ENCODE data around the gene KCNN4.
"Not testable (repeated sequence)": the region's sequence is repeated elsewhere in the genome, so short reads cannot be mapped to it uniquely, and the experiment has no call there.

Gene KCNN4

DNA sequence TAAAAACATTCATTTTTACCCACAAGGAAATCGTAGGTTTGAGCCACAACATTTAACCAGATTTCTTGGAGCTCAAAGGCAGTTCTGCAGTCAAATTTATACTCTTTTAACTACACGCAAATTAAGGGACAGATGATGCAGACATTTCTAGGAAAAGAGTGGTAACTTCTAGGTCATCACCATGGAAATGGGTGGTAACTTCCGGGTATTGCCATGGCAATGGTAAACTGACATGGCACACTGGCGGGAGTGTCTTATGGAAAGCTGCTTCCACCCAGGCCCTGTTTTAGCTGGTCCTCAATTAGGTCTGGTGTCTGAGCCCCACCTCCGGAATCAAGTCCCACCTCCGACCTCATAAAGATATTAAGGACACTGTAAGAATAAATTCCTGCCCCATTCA, 31.9 kb upstream of the KCNN4 start:
- no peaks in the 10 kb centered on the region for H3K9me3 ChIP-seq (ENCODE audit: control insufficient read depth, insufficient read depth, low read length)
- no CpG with 5 or more reads among the region's 6 CpGs for WGBS (ENCODE audit: insufficient coverage, insufficient read length)
- H3K36me3 ChIP-seq (ENCODE audit: control insufficient read depth, insufficient read depth, low read length): no peaks in the 10 kb centered on the region
- no peak overlapping the region for H3K4me3 ChIP-seq (ENCODE audit: low read length)
- no peaks in the 10 kb centered on the region for H3K27me3 ChIP-seq (ENCODE audit: control insufficient read depth, insufficient read depth, low read length)
- no peak overlapping the region for H3K27ac ChIP-seq (ENCODE audit: low read length)
- DNase-seq (ENCODE audit: low read depth, low spot score): no peak
- no peaks in the 10 kb centered on the region for H3K4me1 ChIP-seq (ENCODE audit: control insufficient read depth, insufficient read depth, low read length)

DNA sequence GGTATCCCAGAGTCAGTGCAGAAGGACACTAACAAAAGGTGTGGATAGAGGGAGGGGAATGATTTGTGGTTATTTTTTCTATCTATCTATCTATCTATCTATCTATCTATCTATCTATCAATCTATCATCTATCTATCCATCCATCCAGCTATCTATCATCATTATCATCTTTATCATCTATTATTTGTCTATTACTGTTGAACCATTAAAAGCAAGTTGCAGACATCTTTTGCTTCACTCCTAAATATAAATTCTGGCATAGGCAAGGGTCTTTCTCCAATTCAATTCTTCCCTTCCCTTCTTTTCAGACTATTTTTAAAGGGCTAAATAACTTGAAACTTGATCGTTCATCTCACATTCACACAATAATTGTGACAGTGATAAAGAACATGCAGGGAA, 31.5 kb upstream of the KCNN4 start:
- no peak for DNase-seq (ENCODE audit: low read depth, low spot score)
- no peaks in the 10 kb centered on the region for H3K4me1 ChIP-seq (ENCODE audit: control insufficient read depth, insufficient read depth, low read length)
- H3K27me3 ChIP-seq (ENCODE audit: control insufficient read depth, insufficient read depth, low read length): no peaks in the 10 kb centered on the region
- WGBS (ENCODE audit: insufficient coverage, insufficient read length): no CpG with 5 or more reads among the region's 1 CpG
- no peaks in the 10 kb centered on the region for H3K9me3 ChIP-seq (ENCODE audit: control insufficient read depth, insufficient read depth, low read length)
- no peak overlapping the region for H3K27ac ChIP-seq (ENCODE audit: low read length)
- no peak overlapping the region for H3K4me3 ChIP-seq (ENCODE audit: low read length)
- H3K36me3 ChIP-seq (ENCODE audit: control insufficient read depth, insufficient read depth, low read length): no peaks in the 10 kb centered on the region

DNA sequence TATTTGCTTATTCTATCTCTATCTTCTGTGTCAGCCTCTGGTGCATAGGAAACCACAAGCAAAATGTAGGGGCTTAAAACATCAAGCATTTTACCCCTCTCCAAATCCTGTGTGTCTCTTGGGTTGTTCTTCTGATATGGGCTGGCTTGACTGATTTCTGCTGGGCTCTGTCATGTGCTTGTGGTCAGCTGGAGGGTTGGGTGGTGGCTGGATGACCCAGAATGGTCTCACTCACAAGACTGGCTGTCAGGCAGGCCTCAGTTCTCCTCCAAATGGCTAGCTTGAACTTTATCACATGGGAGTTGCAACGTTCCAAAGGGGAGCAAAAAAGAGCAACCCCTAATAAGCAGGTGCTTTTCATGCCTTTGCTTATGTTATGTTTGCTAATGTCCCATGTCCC, 31.1 kb upstream of the KCNN4 start:
- Histone ChIP-seq H3K27ac (ENCODE audit: low read length) (no peak overlapping the region), H3K36me3 (ENCODE audit: control insufficient read depth, insufficient read depth, low read length) (no peaks in the 10 kb centered on the region), H3K9me3 (ENCODE audit: control insufficient read depth, insufficient read depth, low read length) (no peaks in the 10 kb centered on the region), H3K27me3 (ENCODE audit: control insufficient read depth, insufficient read depth, low read length) (no peaks in the 10 kb centered on the region), H3K4me3 (ENCODE audit: low read length) (no peak overlapping the region), H3K4me1 (ENCODE audit: control insufficient read depth, insufficient read depth, low read length) (no peaks in the 10 kb centered on the region)
- no CpG with 5 or more reads among the region's 1 CpG for WGBS (ENCODE audit: insufficient coverage, insufficient read length)
- no peak for DNase-seq (ENCODE audit: low read depth, low spot score)

DNA sequence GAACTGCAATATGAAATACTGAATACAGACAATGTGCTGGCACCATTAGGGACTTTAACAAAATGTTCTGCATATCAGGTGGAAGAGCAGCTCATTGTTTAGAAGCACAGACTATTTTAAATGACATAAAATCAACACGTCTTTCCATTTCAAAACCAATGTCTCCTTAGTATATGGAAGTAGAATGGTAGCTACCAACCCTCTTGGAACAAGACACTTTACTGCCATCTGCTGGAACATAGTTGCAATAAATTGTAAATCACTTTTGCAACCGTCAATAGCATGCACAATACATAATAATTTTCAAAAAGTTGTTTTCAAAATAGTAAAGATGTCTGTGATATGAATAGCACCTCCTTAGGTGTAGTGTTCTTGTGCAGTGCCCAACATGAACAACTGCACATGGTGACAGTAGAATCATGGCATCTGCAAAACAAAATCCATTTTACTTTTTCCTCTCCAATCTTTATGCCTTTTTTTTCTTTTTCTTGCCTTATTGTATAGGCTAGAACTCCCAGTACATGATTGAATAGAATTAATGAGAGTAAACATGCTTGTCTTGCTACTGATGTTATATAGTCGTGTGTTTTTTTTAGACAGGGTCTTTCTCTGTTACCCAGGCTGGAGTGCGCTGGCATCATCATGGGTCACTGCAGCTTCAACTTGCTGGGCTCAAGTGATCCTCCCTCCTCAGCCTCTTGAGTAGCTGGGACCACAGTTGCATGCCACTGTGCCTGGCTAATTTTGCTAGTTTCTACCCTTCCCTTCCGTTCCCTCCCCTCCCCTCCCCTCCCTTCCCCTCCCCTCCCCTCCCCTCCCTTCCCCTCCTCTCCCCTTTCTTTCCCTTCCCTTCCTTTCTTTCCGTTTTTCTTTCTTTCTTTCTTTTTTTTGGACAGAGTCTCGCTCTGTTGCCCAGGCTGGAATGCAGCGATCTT, 29.3 kb upstream of the KCNN4 start:
- H3K27me3 ChIP-seq (ENCODE audit: control insufficient read depth, insufficient read depth, low read length): no peaks in the 10 kb centered on the region
- H3K4me3 ChIP-seq (ENCODE audit: low read length): no peak overlapping the region
- DNase-seq (ENCODE audit: low read depth, low spot score): no peak
- H3K9me3 ChIP-seq (ENCODE audit: control insufficient read depth, insufficient read depth, low read length): no peaks in the 10 kb centered on the region
- H3K36me3 ChIP-seq (ENCODE audit: control insufficient read depth, insufficient read depth, low read length): no peaks in the 10 kb centered on the region
- H3K4me1 ChIP-seq (ENCODE audit: control insufficient read depth, insufficient read depth, low read length): no peaks in the 10 kb centered on the region
- no peak overlapping the region for H3K27ac ChIP-seq (ENCODE audit: low read length)
- WGBS (ENCODE audit: insufficient coverage, insufficient read length): no CpG with 5 or more reads among the region's 8 CpGs

DNA sequence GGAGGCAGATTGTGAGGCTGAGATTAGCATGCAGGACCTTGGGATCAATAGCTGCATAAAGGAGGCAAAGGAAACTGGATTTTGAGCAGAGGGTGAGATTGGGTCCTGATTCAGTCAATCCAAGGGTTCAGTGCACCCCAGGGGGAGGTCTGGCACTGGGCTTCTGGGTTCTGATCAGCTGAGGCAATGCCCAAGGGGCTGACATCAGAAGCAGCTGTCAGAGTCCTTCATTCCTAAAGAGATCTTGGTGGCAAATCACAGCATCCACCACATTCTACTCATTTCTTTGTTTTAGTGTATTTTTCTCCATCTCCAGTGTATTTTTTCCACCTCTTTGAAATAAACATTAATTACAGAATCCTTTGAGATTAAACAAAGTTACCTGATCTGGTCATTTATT, 26.9 kb upstream of the KCNN4 start:
- Histone ChIP-seq H3K9me3 (ENCODE audit: control insufficient read depth, insufficient read depth, low read length) (no peaks in the 10 kb centered on the region), H3K36me3 (ENCODE audit: control insufficient read depth, insufficient read depth, low read length) (no peaks in the 10 kb centered on the region), H3K4me1 (ENCODE audit: control insufficient read depth, insufficient read depth, low read length) (no peaks in the 10 kb centered on the region), H3K27me3 (ENCODE audit: control insufficient read depth, insufficient read depth, low read length) (no peaks in the 10 kb centered on the region), H3K4me3 (ENCODE audit: low read length) (no peak overlapping the region), H3K27ac (ENCODE audit: low read length) (no peak overlapping the region)
- DNase-seq (ENCODE audit: low read depth, low spot score): no peak

DNA sequence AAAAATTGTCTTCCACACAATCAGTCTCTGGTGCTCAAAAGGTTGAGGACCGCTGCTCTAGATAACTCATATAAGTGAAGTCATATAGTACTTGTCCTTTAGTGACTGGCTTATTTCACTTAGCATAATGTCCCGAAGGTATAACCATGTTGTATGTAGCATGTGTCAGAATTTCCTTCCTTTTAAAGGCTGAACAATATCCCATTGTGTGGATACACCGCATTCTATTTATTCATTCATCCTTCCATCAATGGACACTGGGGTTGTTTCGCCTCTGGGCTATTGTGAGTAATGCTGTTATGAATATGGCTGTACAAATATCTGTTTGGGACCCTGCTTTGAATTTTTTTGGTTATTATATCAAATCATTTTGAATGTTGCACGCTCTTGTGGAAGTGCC, 26.1 kb upstream of the KCNN4 start:
- no CpG with 5 or more reads among the region's 5 CpGs for WGBS (ENCODE audit: insufficient coverage, insufficient read length)
- DNase-seq (ENCODE audit: low read depth, low spot score): no peak
- H3K9me3 ChIP-seq (ENCODE audit: control insufficient read depth, insufficient read depth, low read length): no peaks in the 10 kb centered on the region
- H3K27ac ChIP-seq (ENCODE audit: low read length): no peak overlapping the region
- no peaks in the 10 kb centered on the region for H3K27me3 ChIP-seq (ENCODE audit: control insufficient read depth, insufficient read depth, low read length)
- no peaks in the 10 kb centered on the region for H3K36me3 ChIP-seq (ENCODE audit: control insufficient read depth, insufficient read depth, low read length)
- H3K4me3 ChIP-seq (ENCODE audit: low read length): no peak overlapping the region
- no peaks in the 10 kb centered on the region for H3K4me1 ChIP-seq (ENCODE audit: control insufficient read depth, insufficient read depth, low read length)

DNA sequence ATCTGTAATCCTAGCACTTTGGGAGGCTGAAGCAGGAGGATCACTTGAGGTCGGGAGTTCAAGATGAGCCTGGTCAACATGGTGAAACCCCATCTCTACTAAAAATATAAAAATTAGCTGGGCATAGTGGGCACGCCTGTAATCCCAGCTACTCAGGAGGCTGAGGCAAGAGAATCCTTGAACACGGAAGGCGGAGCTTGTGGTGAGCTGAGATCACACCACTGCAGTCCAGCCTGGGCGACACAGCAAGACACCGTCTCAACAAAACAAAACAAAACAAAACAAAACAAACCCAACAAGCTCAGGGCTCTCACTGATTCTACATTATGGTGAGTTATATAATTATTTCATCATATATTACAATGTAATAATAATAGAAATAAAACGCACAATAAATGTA, 25.6 kb upstream of the KCNN4 start:
- not testable (repeated sequence) for H3K27ac ChIP-seq (ENCODE audit: low read length); H3K27me3 ChIP-seq (ENCODE audit: control insufficient read depth, insufficient read depth, low read length); H3K36me3 ChIP-seq (ENCODE audit: control insufficient read depth, insufficient read depth, low read length); H3K4me3 ChIP-seq (ENCODE audit: low read length); DNase-seq (ENCODE audit: low read depth, low spot score); H3K9me3 ChIP-seq (ENCODE audit: control insufficient read depth, insufficient read depth, low read length); H3K4me1 ChIP-seq (ENCODE audit: control insufficient read depth, insufficient read depth, low read length)
- WGBS (ENCODE audit: insufficient coverage, insufficient read length): no CpG with 5 or more reads among the region's 7 CpGs

DNA sequence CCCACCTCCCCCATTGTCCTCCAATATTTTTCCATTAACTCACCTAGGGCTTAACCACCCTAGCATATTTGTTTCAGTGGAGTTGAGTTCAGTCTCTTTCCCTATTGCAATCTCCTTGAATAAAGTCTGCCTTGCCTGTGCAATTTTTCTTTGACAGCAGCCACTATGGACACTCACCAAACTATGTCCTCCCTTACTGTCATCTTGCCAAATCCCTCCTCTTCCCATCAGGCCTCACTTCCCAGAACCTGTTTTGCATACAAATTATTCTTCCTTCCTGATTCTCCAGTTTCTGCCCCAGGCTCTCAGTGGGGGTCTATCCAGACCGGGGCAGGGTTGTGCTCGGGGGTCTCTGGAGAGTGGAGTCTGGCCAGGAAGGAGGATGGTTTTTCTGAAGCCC, 23.7 kb upstream of the KCNN4 start:
- no peaks in the 10 kb centered on the region for H3K4me1 ChIP-seq (ENCODE audit: control insufficient read depth, insufficient read depth, low read length)
- no peaks in the 10 kb centered on the region for H3K27me3 ChIP-seq (ENCODE audit: control insufficient read depth, insufficient read depth, low read length)
- H3K4me3 ChIP-seq (ENCODE audit: low read length): no peak overlapping the region
- no peak overlapping the region for H3K27ac ChIP-seq (ENCODE audit: low read length)
- no peak for DNase-seq (ENCODE audit: low read depth, low spot score)
- no peaks in the 10 kb centered on the region for H3K36me3 ChIP-seq (ENCODE audit: control insufficient read depth, insufficient read depth, low read length)
- WGBS (ENCODE audit: insufficient coverage, insufficient read length): no CpG with 5 or more reads among the region's 2 CpGs
- H3K9me3 ChIP-seq (ENCODE audit: control insufficient read depth, insufficient read depth, low read length): no peaks in the 10 kb centered on the region

DNA sequence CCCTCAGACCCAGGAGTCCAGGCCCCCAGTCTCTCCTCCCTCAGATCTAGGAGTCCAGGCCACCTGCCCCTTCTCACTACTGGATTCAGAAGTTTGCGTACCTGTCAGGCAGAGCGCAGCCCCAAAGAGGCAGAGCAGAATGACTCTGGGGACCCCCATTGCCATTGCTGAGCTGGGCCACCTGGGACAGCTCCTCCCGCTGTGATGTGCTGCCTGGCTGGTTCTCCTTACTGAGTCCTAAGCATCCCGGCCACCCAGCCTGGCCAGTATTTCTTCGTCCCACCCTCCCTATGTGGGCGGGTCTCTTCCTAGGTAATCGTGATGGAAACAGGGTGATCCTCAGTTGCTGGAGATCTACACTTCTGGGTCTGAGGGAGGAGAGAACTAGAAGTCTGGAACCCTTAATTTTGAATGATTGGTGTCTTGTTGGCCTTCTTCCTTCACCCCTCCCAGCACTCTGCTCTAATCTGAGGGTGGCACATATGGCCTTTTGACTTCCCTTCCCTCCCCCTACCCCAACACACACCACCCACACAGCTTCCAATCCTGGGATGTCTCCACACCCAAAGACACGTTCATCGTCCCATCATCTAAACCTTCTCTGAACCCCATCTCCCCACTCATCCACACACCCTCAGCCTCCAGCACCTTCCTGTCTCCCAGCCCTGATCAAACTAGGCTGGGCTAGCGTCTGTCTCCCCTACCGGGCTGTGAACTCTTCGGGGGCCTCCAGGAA, 21.6 kb upstream of the KCNN4 start, which contains the start of gene LYPD5:
TSS of gene LYPD5 (minus strand) at position 232 of the 736 bp plus-strand sequence. CDS start at position 165, 67 bp downstream.
- Histone ChIP-seq H3K4me3 (ENCODE audit: low read length) (no peak within 1 kb of the TSS), H3K9me3 (ENCODE audit: control insufficient read depth, insufficient read depth, low read length) (no peaks in the 10 kb centered on the region), H3K27me3 (ENCODE audit: control insufficient read depth, insufficient read depth, low read length) (peaks cover 5% of the 10 kb centered on the region; the same call in 1 of the 2 replicates), H3K27ac (ENCODE audit: low read length) (no peak within 1 kb of the TSS), H3K4me1 (ENCODE audit: control insufficient read depth, insufficient read depth, low read length) (no peaks in the 10 kb centered on the region), H3K36me3 (ENCODE audit: control insufficient read depth, insufficient read depth, low read length) (no peaks in the 10 kb centered on the region)
- WGBS (ENCODE audit: insufficient coverage, insufficient read length): no CpG with 5 or more reads among the region's 12 CpGs
- DNase-seq (ENCODE audit: low read depth, low spot score): no peak

DNA sequence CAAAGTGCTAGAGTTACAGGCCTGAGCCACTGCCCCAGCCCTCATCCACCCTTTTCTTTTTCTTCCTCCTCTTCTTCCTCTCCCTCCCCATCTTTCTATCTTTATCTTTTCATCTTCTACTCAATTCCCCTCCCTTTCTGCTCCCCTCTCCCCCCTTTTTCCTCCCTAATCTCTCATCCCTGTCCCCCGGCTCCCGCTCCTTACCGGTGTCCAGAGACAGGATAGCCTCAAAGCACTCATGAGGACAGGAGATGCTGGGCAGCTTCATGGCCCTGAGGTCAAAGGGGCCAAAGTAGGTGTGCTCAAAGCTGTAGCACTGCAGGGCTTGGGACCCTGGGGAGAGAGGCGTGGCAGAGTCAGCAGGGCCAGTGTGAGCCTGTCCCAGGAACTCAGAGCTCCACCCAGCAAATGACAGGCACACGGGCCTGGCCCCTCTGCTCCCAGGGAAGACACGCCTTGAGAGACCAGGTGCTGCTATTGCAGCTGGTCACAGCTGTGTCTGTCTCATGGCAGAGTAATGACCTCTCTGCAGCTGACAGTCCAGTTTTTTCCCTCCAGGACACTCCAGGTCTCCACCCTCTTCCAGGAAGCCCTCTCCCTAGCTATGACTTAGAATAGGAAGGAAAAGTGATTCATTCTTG, 18.8 kb upstream of the KCNN4 start:
- H3K9me3 ChIP-seq (ENCODE audit: control insufficient read depth, insufficient read depth, low read length): no peaks in the 10 kb centered on the region
- H3K27me3 ChIP-seq (ENCODE audit: control insufficient read depth, insufficient read depth, low read length): peaks cover 5% of the 10 kb centered on the region; the same call in 1 of the 2 replicates
- WGBS (ENCODE audit: insufficient coverage, insufficient read length): 100% methylated on average over 1 of the region's 6 CpGs
- no peak for DNase-seq (ENCODE audit: low read depth, low spot score)
- H3K4me3 ChIP-seq (ENCODE audit: low read length): no peak overlapping the region
- no peak overlapping the region for H3K27ac ChIP-seq (ENCODE audit: low read length)
- H3K4me1 ChIP-seq (ENCODE audit: control insufficient read depth, insufficient read depth, low read length): no peaks in the 10 kb centered on the region
- no peaks in the 10 kb centered on the region for H3K36me3 ChIP-seq (ENCODE audit: control insufficient read depth, insufficient read depth, low read length)
